Peyer's patch (tissue), 4 donors: ENCODE results near the gene LDB3. TPM values are rescaled to one million over a fixed set of nuclear protein-coding genes. Genes with fewer than 3 reads are reported as not detected.
A peak's percentile ranks its signal among the peaks of the same experiment; 100 is the strongest.

Experiments used
- DNase-seq, 3 donors: peaks; one replicate each; pipeline ENCODE4 v3.0.0-alpha.2; 2017 to 2019
- H3K27ac ChIP-seq, 4 donors: fragments of 200-600 bp; sonication (generic); one replicate each; pipeline ENCODE4 v1.5.1; 2016 to 2019
- H3K27me3 ChIP-seq, 2 donors: fragments of 200-600 bp; sonication (generic); one replicate each; pipeline ENCODE4 v1.5.1; 2019
- H3K36me3 ChIP-seq, 3 donors: fragments of 200-600 bp; sonication (generic); one replicate each; pipeline ENCODE4 v1.5.1; 2016 to 2019
- H3K4me1 ChIP-seq, 4 donors: fragments of 200-600 bp; sonication (generic); one replicate each; pipeline ENCODE4 v1.5.1; 2016 to 2019
- H3K4me3 ChIP-seq, 4 donors: fragments of 200-600 bp; sonication (generic); 1 replicate in 3 of 4; 2 replicates in 1 of 4; pipeline ENCODE4 v1.5.1; 2016 to 2019; ENCODE audit warnings: mild to moderate bottlenecking in 1 of 4
- H3K9me3 ChIP-seq, 4 donors: fragments of 200-600 bp; sonication (generic); one replicate each; pipeline ENCODE4 v1.5.1; 2016 to 2019; ENCODE audit warnings: mild to moderate bottlenecking in 1 of 4
- POLR2A ChIP-seq, 2 donors: fragments of 450-650 bp; IDR thresholded peaks; one replicate each; pipeline ENCODE4 v1.5.1; 2017; ENCODE audit warnings: antibody characterized with exemption in 2 of 2, mild to moderate bottlenecking in 2 of 2, moderate library complexity in 2 of 2
- total RNA-seq, 4 donors: library from RNA; depleted of rRNA; stranded (reverse); fragments of >200 nt; gene quantifications; one replicate each; pipeline ENCODE4 v1.1.0, GENCODE V29; 2016
- TF ChIP-seq, protein P1 (sequence below), 6 experiments: fragments of 450-650 bp in 4 of 6; fragments of 200-600 bp in 2 of 6; sonication (generic) in 1 of 6; IDR thresholded peaks; one replicate each; pipeline ENCODE4 v1.5.1; 2017 to 2019; ENCODE audit warnings: antibody characterized with exemption in 6 of 6, mild to moderate bottlenecking in 3 of 6, moderate library complexity in 1 of 6

The LDB3 gene
- total RNA-seq, 4 donors from 2014 or later = 1.3 to 9.1 (median 2.3) TPM

DNA sequence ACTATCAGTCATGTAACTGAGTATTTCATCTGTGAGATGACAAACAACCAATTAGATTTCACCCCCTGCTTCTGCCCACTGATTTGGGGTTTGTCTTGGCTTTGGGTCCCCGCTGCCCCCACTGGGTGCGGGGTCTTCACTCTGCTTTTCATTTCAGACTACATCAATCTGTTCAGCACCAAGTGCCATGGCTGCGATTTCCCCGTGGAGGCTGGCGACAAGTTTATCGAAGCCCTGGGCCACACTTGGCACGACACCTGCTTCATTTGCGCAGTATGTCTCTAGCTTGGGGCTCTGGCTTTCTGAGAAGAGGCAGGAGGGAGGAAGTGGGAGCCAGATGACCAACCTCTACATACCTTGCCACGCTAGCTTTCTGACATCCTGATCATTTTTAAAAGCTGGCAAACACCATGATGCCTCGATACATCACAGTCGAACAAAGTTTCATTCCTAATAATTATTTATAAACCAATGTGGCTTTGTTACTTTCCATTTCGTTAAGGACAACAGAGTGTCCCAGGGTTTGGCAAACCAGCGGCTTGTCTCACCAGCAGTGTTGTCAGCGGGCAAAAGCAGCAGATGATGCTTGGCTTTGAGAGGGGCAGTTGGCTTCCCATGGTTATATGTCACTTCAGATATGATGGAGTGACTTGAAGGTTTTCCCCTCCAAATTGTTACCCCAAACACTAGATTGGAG lies 57.8 kb downstream of the LDB3 start:
- H3K36me3 ChIP-seq = no peaks in the 10 kb centered on the region
- H3K4me3 ChIP-seq = no peak overlapping the region
- DNase-seq = no peak
- no peaks in the 10 kb centered on the region for H3K9me3 ChIP-seq
- TF ChIP-seq, protein P1, sequence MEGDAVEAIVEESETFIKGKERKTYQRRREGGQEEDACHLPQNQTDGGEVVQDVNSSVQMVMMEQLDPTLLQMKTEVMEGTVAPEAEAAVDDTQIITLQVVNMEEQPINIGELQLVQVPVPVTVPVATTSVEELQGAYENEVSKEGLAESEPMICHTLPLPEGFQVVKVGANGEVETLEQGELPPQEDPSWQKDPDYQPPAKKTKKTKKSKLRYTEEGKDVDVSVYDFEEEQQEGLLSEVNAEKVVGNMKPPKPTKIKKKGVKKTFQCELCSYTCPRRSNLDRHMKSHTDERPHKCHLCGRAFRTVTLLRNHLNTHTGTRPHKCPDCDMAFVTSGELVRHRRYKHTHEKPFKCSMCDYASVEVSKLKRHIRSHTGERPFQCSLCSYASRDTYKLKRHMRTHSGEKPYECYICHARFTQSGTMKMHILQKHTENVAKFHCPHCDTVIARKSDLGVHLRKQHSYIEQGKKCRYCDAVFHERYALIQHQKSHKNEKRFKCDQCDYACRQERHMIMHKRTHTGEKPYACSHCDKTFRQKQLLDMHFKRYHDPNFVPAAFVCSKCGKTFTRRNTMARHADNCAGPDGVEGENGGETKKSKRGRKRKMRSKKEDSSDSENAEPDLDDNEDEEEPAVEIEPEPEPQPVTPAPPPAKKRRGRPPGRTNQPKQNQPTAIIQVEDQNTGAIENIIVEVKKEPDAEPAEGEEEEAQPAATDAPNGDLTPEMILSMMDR (IDR thresholded peaks at IDR 0.05) = no peak
- TF ChIP-seq POLR2A (IDR thresholded peaks at IDR 0.05) = no peak
- H3K27ac ChIP-seq = no peak overlapping the region
- H3K27me3 ChIP-seq = no peaks in the 10 kb centered on the region
- peaks cover 0 to 28% (median 0%) of the 10 kb centered on the region in 4 donors for H3K4me1 ChIP-seq

GRCh38 chr10:86726677-86726999 lies 58.3 kb downstream of the LDB3 start:
- H3K4me1 ChIP-seq = peaks cover 0 to 28% (median 0%) of the 10 kb centered on the region in 4 donors
- TF ChIP-seq POLR2A (IDR thresholded peaks at IDR 0.05) = no peak
- no peaks in the 10 kb centered on the region for H3K9me3 ChIP-seq
- H3K36me3 ChIP-seq = no peaks in the 10 kb centered on the region
- H3K4me3 ChIP-seq = no peak overlapping the region
- H3K27me3 ChIP-seq = no peaks in the 10 kb centered on the region
- no peak overlapping the region for H3K27ac ChIP-seq
- DNase-seq = no peak

GRCh38 chr10:86727470-86727869 lies 59.2 kb downstream of the LDB3 start:
- no peak for DNase-seq
- Histone ChIP-seq H3K4me3 (no peak overlapping the region), H3K4me1 (peaks cover 0 to 28% (median 0%) of the 10 kb centered on the region in 4 donors), H3K27me3 (no peaks in the 10 kb centered on the region), H3K27ac (peak overlapping the region in 1 of 4 donors; percentile 18), H3K36me3 (no peaks in the 10 kb centered on the region), H3K9me3 (no peaks in the 10 kb centered on the region)
- TF ChIP-seq, protein P1 (IDR thresholded peaks at IDR 0.05) = no peak
- no peak for TF ChIP-seq POLR2A (IDR thresholded peaks at IDR 0.05)

GRCh38 chr10:86728056-86728455 lies 59.7 kb downstream of the LDB3 start:
- Histone ChIP-seq H3K27me3 (no peaks in the 10 kb centered on the region), H3K4me3 (no peak overlapping the region), H3K27ac (peak overlapping the region in 1 of 4 donors; percentile 14), H3K36me3 (no peaks in the 10 kb centered on the region), H3K4me1 (peaks cover 0 to 28% (median 0%) of the 10 kb centered on the region in 4 donors), H3K9me3 (no peaks in the 10 kb centered on the region)
- no peak for TF ChIP-seq POLR2A (IDR thresholded peaks at IDR 0.05)
- TF ChIP-seq, protein P1 (IDR thresholded peaks at IDR 0.05) = no peak
- DNase-seq = peak in 1 of 3 donors; percentile 58

GRCh38 chr10:86729677-86730076 lies 61.4 kb downstream of the LDB3 start:
- Histone ChIP-seq H3K4me3 (no peak overlapping the region), H3K9me3 (no peaks in the 10 kb centered on the region), H3K27ac (peak overlapping the region in 1 of 4 donors; percentile 88), H3K4me1 (peaks cover 0 to 28% (median 0%) of the 10 kb centered on the region in 4 donors), H3K36me3 (no peaks in the 10 kb centered on the region), H3K27me3 (no peaks in the 10 kb centered on the region)
- TF ChIP-seq, protein P1 (IDR thresholded peaks at IDR 0.05) = no peak
- TF ChIP-seq POLR2A (IDR thresholded peaks at IDR 0.05) = no peak
- no peak for DNase-seq

GRCh38 chr10:86730227-86730626 lies 61.9 kb downstream of the LDB3 start:
- Histone ChIP-seq H3K36me3 (no peaks in the 10 kb centered on the region), H3K27me3 (no peaks in the 10 kb centered on the region), H3K27ac (peak overlapping the region in 2 of 4 donors; percentile 25 to 88), H3K4me3 (no peak overlapping the region), H3K4me1 (peaks cover 0 to 28% (median 0%) of the 10 kb centered on the region in 4 donors), H3K9me3 (no peaks in the 10 kb centered on the region)
- peak in 2 of 3 donors; percentile 71 to 86 for DNase-seq
- TF ChIP-seq, protein P1 (IDR thresholded peaks at IDR 0.05) = no peak
- no peak for TF ChIP-seq POLR2A (IDR thresholded peaks at IDR 0.05)
